Endometrial microvascular endothelial cells (primary cell): ENCODE results near the gene LYPD8. TPM values are rescaled to one million over a fixed set of nuclear protein-coding genes. Genes with fewer than 3 reads are reported as not detected.

ENCODE experiments used
- in situ Hi-C: cut with HindIII; loops from 2 replicates; pipeline ENCODE4 v1.10.0; 2017; ENCODE audit warnings: low sequenced_read_pairs, low pct_unique_long_range_greater_than_20kb; ENCODE audit errors: inconsistent ontology term
- total RNA-seq: library from RNA; depleted of rRNA; stranded (reverse); fragments of >200 nt; gene quantifications from one replicate; pipeline ENCODE4 v1.2.3, GENCODE V29; 2015; ENCODE audit errors: inconsistent ontology term

The LYPD8 gene
- total RNA-seq, 1 donor from 2014 or later: not detected

- in situ Hi-C loops: no loop called here
Measured at GRCh38 chr1:248775441-248775840, 19.9 kb upstream of the LYPD8 start.

- in situ Hi-C loops: no loop called here
Measured at GRCh38 chr1:248759644-248760043, 4.1 kb upstream of the LYPD8 start.

GRCh38 chr1:248758352-248758751 is 2.8 kb upstream of the LYPD8 start:
- in situ Hi-C loops: no loop called here

GRCh38 chr1:248757784-248758195 is 2.2 kb upstream of the LYPD8 start:
- in situ Hi-C loops: no loop called here

GRCh38 chr1:248756636-248757035 is 1.1 kb upstream of the LYPD8 start:
- in situ Hi-C loops: no loop called here

- in situ Hi-C loops: no loop called here
Measured at GRCh38 chr1:248756151-248756550, 592 bp upstream of the LYPD8 start.

GRCh38 chr1:248753708-248754280 is 1.8 kb downstream of the LYPD8 start:
- in situ Hi-C loops: no loop called here

- in situ Hi-C loops: no loop called here
Measured at GRCh38 chr1:248753029-248753594, 2.4 kb downstream of the LYPD8 start.

GRCh38 chr1:248752161-248753028 is 3.2 kb downstream of the LYPD8 start:
- in situ Hi-C loops: no loop called here

GRCh38 chr1:248751635-248752034 is 3.9 kb downstream of the LYPD8 start:
- in situ Hi-C loops: no loop called here

GRCh38 chr1:248751142-248751541 is 4.4 kb downstream of the LYPD8 start:
- in situ Hi-C loops: no loop called here

- in situ Hi-C loops: no loop called here
Measured at GRCh38 chr1:248750496-248750895, 5.1 kb downstream of the LYPD8 start.

GRCh38 chr1:248748211-248748610 is 7.3 kb downstream of the LYPD8 start:
- in situ Hi-C loops: no loop called here

GRCh38 chr1:248740876-248741275 is 14.7 kb downstream of the LYPD8 start:
- in situ Hi-C loops: no loop called here

GRCh38 chr1:248739572-248740205 is 15.9 kb downstream of the LYPD8 start:
- in situ Hi-C loops: no loop called here

GRCh38 chr1:248737457-248737856 is 18.1 kb downstream of the LYPD8 start:
- in situ Hi-C loops: no loop called here

- in situ Hi-C loops: no loop called here
Measured at GRCh38 chr1:248736977-248737376, 18.6 kb downstream of the LYPD8 start.

- in situ Hi-C loops: no loop called here
Measured at GRCh38 chr1:248733566-248733965, 22.0 kb downstream of the LYPD8 start.

- in situ Hi-C loops: no loop called here
Measured at GRCh38 chr1:248730507-248731335, 24.8 kb downstream of the LYPD8 start.
